GM23338 (cell line): ENCODE results near the gene GDPD5. TPM values are rescaled to one million over a fixed set of nuclear protein-coding genes. Genes with fewer than 3 reads are reported as not detected.

Experiments used
- ATAC-seq: fragments of 200-7000 bp; cut with Tn5 transposase; 3 replicates; pipeline ENCODE4 v1.9.1; 2020
- DNase-seq: peaks from one replicate; pipeline ENCODE4 v3.0.0-alpha.2; 2015; ENCODE audit warnings: low spot score
- H2AFZ ChIP-seq: fragments of 200-600 bp; sonication (generic); 2 replicates; pipeline ENCODE4 v1.8.0; 2016; ENCODE audit warnings: antibody characterized with exemption, mild to moderate bottlenecking, moderate library complexity
- H3F3A ChIP-seq: fragments of 200-600 bp; sonication (generic); replicated peaks from 2 replicates; pipeline ENCODE4 v1.8.0; 2017; ENCODE audit warnings: antibody characterized with exemption, mixed run types, low read depth
- H3K27ac ChIP-seq: fragments of 200-600 bp; sonication (generic); 2 replicates; pipeline ENCODE4 v1.6.1; 2016; ENCODE audit warnings: low read depth
- H3K27me3 ChIP-seq: fragments of 200-600 bp; sonication (generic); 2 replicates; pipeline ENCODE4 v1.8.0; 2016; ENCODE audit warnings: mild to moderate bottlenecking, mixed run types, moderate library complexity; ENCODE audit not compliant: insufficient read depth
- H3K36me3 ChIP-seq: fragments of 200-600 bp; sonication (generic); 2 replicates; pipeline ENCODE4 v1.8.0; 2016; ENCODE audit warnings: mild to moderate bottlenecking; ENCODE audit not compliant: insufficient read depth
- H3K4me1 ChIP-seq: fragments of 200-600 bp; sonication (generic); 2 replicates; pipeline ENCODE4 v1.8.0; 2016; ENCODE audit warnings: mild to moderate bottlenecking, moderate library complexity; ENCODE audit not compliant: insufficient read depth
- H3K4me2 ChIP-seq: fragments of 200-600 bp; sonication (generic); 2 replicates; pipeline ENCODE4 v1.7.1; 2017; ENCODE audit warnings: mixed run types
- H3K4me3 ChIP-seq: fragments of 200-600 bp; sonication (generic); 2 replicates; pipeline ENCODE4 v1.6.1; 2016; ENCODE audit warnings: mixed run types
- H3K79me2 ChIP-seq: fragments of 200-600 bp; sonication (generic); replicated peaks from 2 replicates; pipeline ENCODE4 v1.8.0; 2017; ENCODE audit warnings: mild to moderate bottlenecking; ENCODE audit not compliant: insufficient read depth
- H3K9me2 ChIP-seq: fragments of 200-600 bp; sonication (generic); 2 replicates; pipeline ENCODE4 v1.8.0; 2017; ENCODE audit not compliant: insufficient read depth
- H4K20me1 ChIP-seq: fragments of 200-600 bp; sonication (generic); replicated peaks from 2 replicates; pipeline ENCODE4 v1.8.0; 2017; ENCODE audit warnings: mild to moderate bottlenecking; ENCODE audit not compliant: insufficient read depth
- H3K27ac Mint-ChIP-seq: 2 replicates; pipeline ENCODE4 v1.8.0; 2020; ENCODE audit warnings: inconsistent platforms, mild to moderate bottlenecking, moderate library complexity, mixed read lengths
- H3K27me3 Mint-ChIP-seq: 3 replicates; pipeline ENCODE4 v1.8.0; 2022; ENCODE audit warnings: low read depth, mild to moderate bottlenecking, moderate library complexity, mixed read lengths, inconsistent platforms; ENCODE audit not compliant: insufficient read depth, poor library complexity
- H3K36me3 Mint-ChIP-seq: 3 replicates; pipeline ENCODE4 v1.8.0; 2021; ENCODE audit warnings: low read depth, mild to moderate bottlenecking, inconsistent platforms, moderate library complexity, mixed read lengths
- H3K4me1 Mint-ChIP-seq: 3 replicates; pipeline ENCODE4 v1.8.0; 2020; ENCODE audit warnings: mild to moderate bottlenecking, inconsistent platforms, mixed read lengths
- H3K4me3 Mint-ChIP-seq: 3 replicates; pipeline ENCODE4 v1.8.0; 2021; ENCODE audit warnings: moderate library complexity, mild to moderate bottlenecking, inconsistent platforms, mixed read lengths
- H3K9me3 Mint-ChIP-seq: 3 replicates; pipeline ENCODE4 v1.8.0; 2020; ENCODE audit warnings: moderate library complexity, mild to moderate bottlenecking, inconsistent platforms, mixed read lengths
- CTCF ChIP-seq, 2 experiments: fragments of 200-600 bp in 1 of 2; sonication (generic) in 1 of 2; conservative IDR thresholded peaks; 2 replicates each; pipeline versions ENCODE4 v1.5.1 to v1.6.1; 2016 to 2017; ENCODE audit warnings: antibody characterized with exemption in 2 of 2, low read depth in 2 of 2, mild to moderate bottlenecking in 2 of 2, moderate library complexity in 1 of 2
- EZH2 ChIP-seq: fragments of 200-600 bp; sonication (generic); IDR thresholded peaks from one replicate; pipeline ENCODE4 v1.8.0; 2017; ENCODE audit warnings: antibody characterized with exemption, mild to moderate bottlenecking, low read depth; ENCODE audit not compliant: unreplicated experiment
- JUNB ChIP-seq: IDR thresholded peaks from one replicate; pipeline ENCODE4 v1.6.1; 2016; ENCODE audit warnings: antibody characterized with exemption; ENCODE audit not compliant: unreplicated experiment
- STAT1 ChIP-seq: IDR thresholded peaks from one replicate; pipeline ENCODE4 v1.6.1; 2016; ENCODE audit warnings: antibody characterized with exemption; ENCODE audit not compliant: unreplicated experiment
- ZNF331 ChIP-seq: fragments of 250-450 bp; sonication (Bioruptor Pico); IDR thresholded peaks from 2 replicates; pipeline ENCODE4 v1.5.0; 2020; ENCODE audit warnings: low read depth, mild to moderate bottlenecking, moderate library complexity
- ZNF462 ChIP-seq: fragments of 250-450 bp; sonication (Bioruptor Pico); IDR thresholded peaks from 2 replicates; pipeline ENCODE4 v1.5.0; 2020; ENCODE audit warnings: mild to moderate bottlenecking, moderate library complexity
- polyA plus RNA-seq: library from polyadenylated mRNA; unstranded; fragments of >200 nt; fragmentation: Nextera tagmentation; extraction: Ambion mirVana; gene quantifications from 2 replicates; pipeline ENCODE4 v1.2.1, GENCODE V29; 2016
- total RNA-seq: library from RNA; depleted of rRNA; stranded (reverse); fragments of >200 nt; shearing (Covaris generic); gene quantifications from 2 replicates; pipeline ENCODE4 v1.2.3, GENCODE V29; 2014

GDPD5 gene
- total and polyA plus RNA-seq, 2 experiments from 2014 or later: 1.6 to 4.9 TPM

GRCh38 chr11:75505916-75506692, 19.6 kb downstream of the GDPD5 start:
- Mint-ChIP-seq H3K4me3 (no peak overlapping the region), H3K9me3 (no peaks in the 10 kb centered on the region), H3K27me3 (peaks cover 7% of the 10 kb centered on the region), H3K4me1 (peaks cover 2% of the 10 kb centered on the region; the same call in 2 of the 3 replicates), H3K36me3 (no peaks in the 10 kb centered on the region; the same call in 2 of the 3 replicates), H3K27ac (no peak overlapping the region)
- DNase-seq (no peak), ATAC-seq (no peak)
- Histone ChIP-seq H3K27ac (no peak overlapping the region), H3K4me1 (no peaks in the 10 kb centered on the region), H3K4me3 (no peak overlapping the region), H3K79me2 (no peaks in the 10 kb centered on the region), H2AFZ (no peak overlapping the region), H3K36me3 (no peaks in the 10 kb centered on the region), H4K20me1 (no peaks in the 10 kb centered on the region), H3K4me2 (no peak overlapping the region), H3K27me3 (no peaks in the 10 kb centered on the region), H3F3A (no peaks in the 10 kb centered on the region), H3K9me2 (no peaks in the 10 kb centered on the region)
- TF ChIP-seq ZNF331 (CRISPR knock-in tag) (no peak), EZH2 (no peak), ZNF462 (CRISPR knock-in tag) (no peak), CTCF (conservative IDR thresholded peaks at IDR 0.05; ENCODE audit: low read depth in 2 of 2) (no peak), JUNB (no peak), STAT1 (no peak)
